C1 segment of cervical spinal cord (tissue), 14 donors: ENCODE measurements around the gene DDX18.

Experiments used
- DNase-seq, 14 donors: peaks; one replicate each; lab custom pipeline; 2025; lab: John Stamatoyannopoulos, UW

DDX18 gene

DNA sequence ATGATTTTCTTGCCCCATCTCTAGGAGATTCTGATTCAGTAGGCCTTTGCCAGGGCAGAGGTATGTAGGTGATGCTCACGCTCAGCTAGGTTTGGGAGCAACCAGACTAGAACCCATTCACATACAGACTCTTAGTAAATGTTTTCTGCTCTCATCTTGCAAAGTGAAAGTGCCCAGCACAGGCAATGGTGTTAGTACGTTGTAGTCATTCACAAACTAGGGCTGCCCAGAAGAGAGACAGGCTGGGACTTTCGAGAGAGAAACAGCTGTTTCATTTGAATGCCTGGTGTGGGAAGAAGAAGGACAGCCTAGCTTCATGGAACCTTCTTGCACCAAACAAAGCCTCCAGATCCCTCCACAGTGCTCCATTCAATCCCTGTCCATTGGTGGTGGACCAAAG is 19.4 kb downstream of the DDX18 start:
- DNase-seq: no peak

DNA sequence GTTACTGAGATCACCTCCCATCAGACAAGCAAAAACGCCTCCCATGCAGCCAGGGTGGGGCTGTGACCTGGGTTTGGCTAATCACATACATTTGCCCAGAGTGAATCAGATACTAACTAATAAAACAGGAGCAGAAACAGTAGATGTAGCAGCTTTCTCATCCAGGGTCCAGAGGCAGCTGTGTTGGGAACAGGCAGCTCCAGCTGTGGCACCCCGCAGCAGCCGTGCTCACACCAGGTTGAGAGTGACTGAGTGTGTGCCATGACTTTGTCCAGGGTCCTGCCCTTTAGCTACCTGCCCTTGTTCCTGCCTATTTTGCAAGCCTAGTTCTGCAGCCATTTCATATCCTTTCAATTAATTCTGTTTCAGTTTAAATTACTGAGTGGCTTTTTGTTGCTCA is 20.5 kb downstream of the DDX18 start:
- no peak for DNase-seq

- peak in 12 of 14 donors; percentile 5 to 69 (median 35) for DNase-seq
Observed at GRCh38 chr2:117835990-117836760, 21.7 kb downstream of the DDX18 start.

- no peak for DNase-seq
Observed at GRCh38 chr2:117845304-117845703, 30.8 kb downstream of the DDX18 start.

DNA sequence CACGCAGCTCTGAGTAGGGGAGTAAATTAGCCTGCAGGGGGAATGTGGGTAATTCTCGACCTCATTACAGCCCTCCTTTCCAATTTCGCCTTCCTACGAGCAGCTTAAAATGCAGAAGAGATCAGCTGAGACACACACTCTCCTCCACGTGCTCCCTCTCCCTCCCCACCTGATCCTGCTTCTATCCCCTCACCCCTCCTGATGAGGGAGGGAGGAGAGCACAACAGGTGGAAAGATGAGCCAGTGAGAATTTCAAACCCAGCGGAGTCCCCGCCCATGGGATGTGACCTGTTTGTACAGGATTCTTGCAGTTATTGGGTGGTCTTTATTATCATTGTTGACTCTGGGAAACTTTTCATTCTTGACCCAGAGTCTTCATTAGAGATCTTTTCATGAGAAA is 35.5 kb downstream of the DDX18 start:
- no peak for DNase-seq

DNA sequence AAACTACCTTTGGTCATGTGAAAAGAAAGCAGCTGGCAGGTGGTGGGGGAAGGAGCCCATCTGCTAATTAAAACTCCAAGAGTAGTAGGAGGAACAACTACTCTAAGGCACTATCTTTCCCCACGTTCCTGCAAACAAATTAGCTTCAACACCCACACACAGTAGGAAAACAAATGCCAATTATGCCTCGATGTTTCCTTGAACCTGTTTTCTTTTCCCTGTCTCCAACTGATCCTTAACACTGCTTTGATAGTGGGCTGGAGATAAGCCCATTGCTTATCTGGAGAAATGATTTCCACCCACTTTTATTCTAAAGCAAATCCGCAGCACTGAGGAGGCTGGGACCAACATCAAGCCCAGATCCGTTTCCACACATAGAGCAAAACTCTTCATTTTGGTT is 36.0 kb downstream of the DDX18 start:
- DNase-seq: no peak

- DNase-seq: no peak
Observed at GRCh38 chr2:117851969-117852368, 37.5 kb downstream of the DDX18 start.

DNA sequence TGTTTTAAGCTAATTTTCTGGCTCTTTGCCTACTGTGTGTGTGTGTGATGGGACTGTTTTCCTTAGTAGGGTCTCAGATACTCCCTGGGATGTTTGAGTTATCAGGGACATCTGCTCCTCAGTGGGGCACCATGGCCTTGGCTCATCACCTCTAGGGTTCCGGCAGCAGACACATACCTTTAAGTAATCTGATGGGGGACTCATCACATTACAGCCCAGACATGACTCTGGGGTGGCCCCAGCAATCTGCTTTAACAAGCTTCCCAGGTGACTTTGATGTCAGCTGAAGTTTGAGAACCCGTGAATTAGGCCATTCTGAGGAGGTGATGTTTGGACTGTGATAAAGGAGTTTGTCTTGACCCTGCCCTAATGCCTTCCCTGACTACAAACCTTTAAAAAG is 38.8 kb downstream of the DDX18 start:
- no peak for DNase-seq

GRCh38 chr2:117853873-117854272 is 39.4 kb downstream of the DDX18 start:
- DNase-seq: peak in 1 of 14 donors; percentile 25

GRCh38 chr2:117854610-117855009 is 40.1 kb downstream of the DDX18 start:
- DNase-seq: no peak

- no peak for DNase-seq
Observed at GRCh38 chr2:117855886-117856285, 41.4 kb downstream of the DDX18 start.

DNA sequence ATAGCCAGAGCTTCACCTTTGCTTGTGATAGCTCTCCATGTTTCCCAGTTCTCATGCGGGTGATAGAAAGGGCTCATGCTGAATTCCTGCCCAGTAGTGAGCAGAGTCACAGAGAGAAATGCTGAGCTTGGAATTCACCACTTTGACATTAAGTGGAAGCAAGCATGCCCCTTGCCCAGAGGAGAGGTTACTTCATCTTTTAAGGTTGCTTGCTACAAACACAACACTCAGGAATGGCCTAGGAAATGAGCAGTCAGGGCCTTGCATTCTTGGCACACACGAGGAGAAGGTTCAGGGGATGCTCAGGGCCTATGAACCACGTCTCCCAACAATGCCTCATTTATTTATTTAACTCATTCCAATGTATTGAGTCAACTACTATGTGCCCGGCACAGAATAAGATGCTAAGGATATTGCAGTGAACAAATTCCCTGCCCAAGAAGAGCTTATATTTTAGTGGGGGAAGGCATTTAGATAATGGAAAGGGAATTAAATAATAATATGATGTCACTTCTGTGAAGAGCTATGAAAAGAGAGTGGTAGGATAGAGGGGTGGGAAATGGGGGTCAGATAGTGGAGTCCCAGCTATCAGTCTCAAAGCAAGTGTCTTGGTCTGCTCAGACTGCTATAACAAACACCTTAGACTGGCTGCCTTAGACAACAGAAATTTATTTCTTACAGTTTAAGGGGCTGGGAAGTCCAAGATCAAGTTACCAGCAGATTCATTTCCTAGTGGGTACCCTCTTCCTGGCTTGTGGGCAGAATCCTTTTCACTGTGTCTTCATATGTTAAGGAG is 42.1 kb downstream of the DDX18 start:
- no peak for DNase-seq

DNA sequence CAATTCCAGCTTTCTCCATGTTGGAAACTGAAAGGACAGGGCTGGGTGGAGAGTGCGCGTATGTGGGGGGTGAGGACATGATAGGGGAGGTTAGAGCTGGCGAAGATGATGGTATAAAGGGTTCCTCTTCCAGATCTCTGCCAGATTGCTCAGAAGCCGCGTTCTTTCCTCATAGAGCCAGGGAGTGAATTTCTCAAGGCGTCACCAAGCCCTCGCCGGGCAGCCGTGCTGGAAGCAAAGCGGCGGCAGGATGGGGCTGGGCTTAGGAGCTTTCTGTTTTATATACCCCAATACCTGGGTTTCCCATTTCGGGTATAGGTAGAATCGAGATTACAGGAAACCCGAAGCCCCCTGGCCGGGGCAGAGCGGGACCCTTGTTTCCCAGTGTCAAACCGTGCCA is 43.8 kb downstream of the DDX18 start:
- no peak for DNase-seq

GRCh38 chr2:117858892-117859531 is 44.5 kb downstream of the DDX18 start:
- no peak for DNase-seq

DNA sequence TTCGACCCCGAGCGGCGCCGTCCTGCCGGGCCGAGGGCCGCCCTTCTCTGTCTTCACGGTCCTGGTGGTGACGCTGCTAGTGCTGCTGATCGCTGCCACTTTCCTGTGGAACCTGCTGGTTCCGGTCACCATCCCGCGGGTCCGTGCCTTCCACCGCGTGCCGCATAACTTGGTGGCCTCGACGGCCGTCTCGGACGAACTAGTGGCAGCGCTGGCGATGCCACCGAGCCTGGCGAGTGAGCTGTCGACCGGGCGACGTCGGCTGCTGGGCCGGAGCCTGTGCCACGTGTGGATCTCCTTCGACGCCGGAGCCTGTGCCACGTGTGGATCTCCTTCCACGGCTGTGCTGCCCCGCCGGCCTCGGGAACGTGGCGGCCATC is 45.0 kb downstream of the DDX18 start:
- DNase-seq: no peak

DNA sequence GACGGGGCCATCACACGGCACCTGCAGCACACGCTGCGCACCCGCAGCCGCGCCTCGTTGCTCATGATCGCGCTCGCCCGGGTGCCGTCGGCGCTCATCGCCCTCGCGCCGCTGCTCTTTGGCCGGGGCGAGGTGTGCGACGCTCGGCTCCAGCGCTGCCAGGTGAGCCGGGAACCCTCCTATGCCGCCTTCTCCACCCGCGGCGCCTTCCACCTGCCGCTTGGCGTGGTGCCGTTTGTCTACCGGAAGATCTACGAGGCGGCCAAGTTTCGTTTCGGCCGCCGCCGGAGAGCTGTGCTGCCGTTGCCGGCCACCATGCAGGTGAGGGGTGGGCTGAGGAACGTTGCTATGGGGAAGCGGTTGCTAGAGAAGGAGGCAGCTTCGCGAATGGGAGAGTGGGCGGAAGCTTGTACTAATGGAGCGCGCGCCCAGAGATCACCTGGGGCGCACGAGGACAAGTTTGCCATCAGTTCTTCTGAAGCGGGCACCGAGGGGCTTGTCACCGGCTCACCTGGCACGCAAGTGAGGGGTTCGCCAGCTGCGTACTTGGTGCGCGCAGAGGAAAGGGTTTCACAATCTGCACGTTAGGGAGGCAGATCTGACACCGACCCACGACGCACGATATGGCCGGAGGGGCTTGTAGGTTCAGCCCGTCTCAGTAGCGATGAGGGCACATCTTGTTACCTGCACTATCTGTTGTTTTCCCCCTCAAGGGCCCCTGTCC is 45.6 kb downstream of the DDX18 start:
- no peak for DNase-seq

- DNase-seq: no peak
Observed at GRCh38 chr2:117862459-117862858, 48.0 kb downstream of the DDX18 start.

DNA sequence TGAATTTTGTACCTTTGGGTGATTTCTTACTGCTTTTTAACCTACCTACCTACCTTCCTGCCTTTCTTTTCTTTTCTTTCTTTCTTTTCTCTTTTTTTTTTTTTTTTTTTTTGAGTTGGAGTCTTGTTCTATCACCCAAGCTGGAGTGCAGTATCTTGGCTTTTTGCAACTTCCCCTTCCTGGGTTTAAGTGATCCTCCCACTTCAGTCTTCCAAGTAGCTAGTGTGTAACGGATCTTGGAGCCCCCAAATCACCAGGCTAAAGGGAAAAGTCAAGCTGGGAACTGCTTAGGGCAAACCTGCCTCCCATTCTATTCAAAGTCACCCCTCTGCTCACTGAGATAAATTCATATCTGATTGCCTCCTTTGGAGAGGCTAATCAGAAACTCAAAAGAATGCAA is 61.3 kb downstream of the DDX18 start:
- DNase-seq: no peak

GRCh38 chr2:117879003-117879402 is 64.5 kb downstream of the DDX18 start:
- DNase-seq: no peak
